SK-N-SH treated with all-trans-retinoic acid at 6 μM for 48 hours (cell line): ENCODE data around the gene TTC39C.

Experiments used
- ARNTL ChIP-seq: fragments of 450-650 bp; formaldehyde crosslinking; IDR thresholded peaks from 2 replicates; pipeline ENCODE4 v1.5.0; 2020; ENCODE audit warnings: low read depth, mild to moderate bottlenecking, moderate library complexity, borderline replicate concordance
- BACH2 ChIP-seq: fragments of 250-450 bp; sonication (Bioruptor Pico); IDR thresholded peaks from 2 replicates; pipeline ENCODE4 v1.9.0; 2021; ENCODE audit warnings: mild to moderate bottlenecking, borderline replicate concordance
- CREB5 ChIP-seq: fragments of 250-450 bp; sonication (Bioruptor Pico); IDR thresholded peaks from 2 replicates; pipeline ENCODE4 v1.5.1; 2020; ENCODE audit warnings: low read depth, mild to moderate bottlenecking, moderate library complexity
- CSDC2 ChIP-seq: fragments of 250-450 bp; sonication (Bioruptor Pico); IDR thresholded peaks from 2 replicates; pipeline ENCODE4 v1.5.0; 2020; ENCODE audit warnings: mild to moderate bottlenecking, moderate library complexity
- CSRNP3 ChIP-seq: fragments of 250-450 bp; sonication (Bioruptor Pico); IDR thresholded peaks from 2 replicates; pipeline ENCODE4 v1.5.1; 2021; ENCODE audit warnings: mild to moderate bottlenecking, moderate library complexity
- ISL1 ChIP-seq: fragments of 250-450 bp; sonication (Bioruptor Pico); IDR thresholded peaks from 2 replicates; pipeline ENCODE4 v2.1.2; 2022; ENCODE audit warnings: mild to moderate bottlenecking, moderate library complexity
- PATZ1 ChIP-seq: fragments of 250-450 bp; sonication (Bioruptor Pico); IDR thresholded peaks from 2 replicates; pipeline ENCODE4 v1.8.0; 2020; ENCODE audit warnings: mild to moderate bottlenecking, moderate library complexity, borderline replicate concordance
- POU6F1 ChIP-seq: fragments of 250-450 bp; sonication (Bioruptor Pico); IDR thresholded peaks from 2 replicates; pipeline ENCODE4 v1.8.0; 2021; ENCODE audit warnings: low read depth, mild to moderate bottlenecking, moderate library complexity, borderline replicate concordance
- TCF4 ChIP-seq: fragments of 250-450 bp; sonication (Bioruptor Pico); IDR thresholded peaks from 2 replicates; pipeline ENCODE4 v1.8.0; 2021; ENCODE audit warnings: mild to moderate bottlenecking, moderate library complexity, borderline replicate concordance
- TOX ChIP-seq: fragments of 250-450 bp; sonication (Bioruptor Pico); IDR thresholded peaks from 2 replicates; pipeline ENCODE4 v1.8.0; 2021; ENCODE audit warnings: mild to moderate bottlenecking, moderate library complexity, borderline replicate concordance
- TSHZ2 ChIP-seq: fragments of 250-450 bp; sonication (Bioruptor Pico); IDR thresholded peaks from 2 replicates; pipeline ENCODE4 v1.5.0; 2020; ENCODE audit warnings: mild to moderate bottlenecking, moderate library complexity
- ZFP3 ChIP-seq: fragments of 250-450 bp; sonication (Bioruptor Pico); IDR thresholded peaks from 2 replicates; pipeline ENCODE4 v1.5.0; 2020; ENCODE audit warnings: mild to moderate bottlenecking, moderate library complexity

GRCh38 chr18:24056506-24056905 lies 42.0 kb downstream of the TTC39C start:
- TF ChIP-seq CREB5 (CRISPR knock-in tag) (no peak), ISL1 (CRISPR knock-in tag) (no peak), PATZ1 (CRISPR knock-in tag) (no peak), CSRNP3 (CRISPR knock-in tag) (no peak), TCF4 (CRISPR knock-in tag) (no peak), ARNTL (CRISPR knock-in tag) (no peak), CSDC2 (no peak), TOX (CRISPR knock-in tag) (no peak), ZFP3 (CRISPR knock-in tag) (no peak), TSHZ2 (CRISPR knock-in tag) (no peak), BACH2 (no peak), POU6F1 (CRISPR knock-in tag) (no peak)
